ENCODE measurements around the gene MPP2.

MPP2 gene

GRCh38 chr17:43950554-43950953 is 43.2 kb upstream of the MPP2 start:
- TF ChIP-seq CTCF (conservative IDR thresholded peaks at IDR 0.05; ENCODE audit: low read depth, low read length), result no peak
- H3K4me3 ChIP-seq (ENCODE audit: low read length), result no peak overlapping the region
- no peak for DNase-seq (ENCODE audit: low read depth)

GRCh38 chr17:43949781-43950180 is 42.4 kb upstream of the MPP2 start:
- peak; percentile 25 for TF ChIP-seq CTCF (conservative IDR thresholded peaks at IDR 0.05; ENCODE audit: low read depth, low read length)
- no peak overlapping the region for H3K4me3 ChIP-seq (ENCODE audit: low read length)
- DNase-seq (ENCODE audit: low read depth), result no peak

GRCh38 chr17:43946781-43947180 is 39.4 kb upstream of the MPP2 start:
- DNase-seq (ENCODE audit: low read depth), result no peak
- no peak for TF ChIP-seq CTCF (conservative IDR thresholded peaks at IDR 0.05; ENCODE audit: low read depth, low read length)

GRCh38 chr17:43945074-43945829 is 37.9 kb upstream of the MPP2 start:
- DNase-seq (ENCODE audit: low read depth), result no peak
- TF ChIP-seq CTCF (conservative IDR thresholded peaks at IDR 0.05; ENCODE audit: low read depth, low read length), result no peak
- H3K4me3 ChIP-seq (ENCODE audit: low read length), result no peak overlapping the region

More at GRCh38 chr17:43946781-43947180, 39.4 kb upstream of the MPP2 start:
- no peak overlapping the region for H3K4me3 ChIP-seq (ENCODE audit: low read length)

- H3K4me3 ChIP-seq (ENCODE audit: low read length), result no peak within 1 kb of the TSS
- DNase-seq (ENCODE audit: low read depth), result no peak
Observed at GRCh38 chr17:43942051-43942685, 34.8 kb upstream of the MPP2 start, which contains the start of gene PPY. TSS of gene PPY (minus strand) at chr17:43942476. CDS start at chr17:43941654, 822 bp downstream.

GRCh38 chr17:43940630-43941029 is 33.3 kb upstream of the MPP2 start:
- H3K4me3 ChIP-seq (ENCODE audit: low read length), result no peak overlapping the region
- DNase-seq (ENCODE audit: low read depth), result no peak
- peak; percentile 88 for TF ChIP-seq CTCF (conservative IDR thresholded peaks at IDR 0.05; ENCODE audit: low read depth, low read length)

More at GRCh38 chr17:43942051-43942685, 34.8 kb upstream of the MPP2 start, which contains the start of gene PPY:
- TF ChIP-seq CTCF (conservative IDR thresholded peaks at IDR 0.05; ENCODE audit: low read depth, low read length), result no peak

Measured in retinal pigment epithelial cell (primary cell).